ENCODE results near the gene XPO1.
"Not testable (repeated sequence)": the region's sequence is repeated elsewhere in the genome, so short reads cannot be mapped to it uniquely, and the experiment has no call there.

XPO1 gene

GRCh38 chr2:61450144-61450543 lies 88.0 kb downstream of the XPO1 start:
- no peak overlapping the region for H3K18ac ChIP-seq (ENCODE audit: low read depth in 1 of 2, low read length in 2 of 2)
- H4K91ac ChIP-seq (ENCODE audit: low read length): no peak overlapping the region
- H3K4me1 ChIP-seq (ENCODE audit: control insufficient read depth, insufficient read depth, low read depth, low read length): peaks cover 4% of the 10 kb centered on the region
- no peak overlapping the region for H2AFZ ChIP-seq (ENCODE audit: low read depth, low read length)
- H2BK5ac ChIP-seq (ENCODE audit: low read depth, low read length, poor library complexity, severe bottlenecking): no peak overlapping the region
- WGBS: 89% methylated on average over 3 of the region's 4 CpGs
- H3K9me3 ChIP-seq (ENCODE audit: control insufficient read depth, low read length): no peaks in the 10 kb centered on the region
- no peak overlapping the region for H3K14ac ChIP-seq (ENCODE audit: low read length in 2 of 2)
- no peak overlapping the region for H2AK5ac ChIP-seq (ENCODE audit: low read length, severe bottlenecking)
- H3K4ac ChIP-seq (ENCODE audit: low read depth in 1 of 2, low read length in 2 of 2): no peak overlapping the region
- no peak overlapping the region for H2BK15ac ChIP-seq (ENCODE audit: low read depth, poor library complexity, severe bottlenecking)
- H3K4me2 ChIP-seq (ENCODE audit: low read length, poor library complexity, severe bottlenecking): no peak overlapping the region
- H2BK120ac ChIP-seq (ENCODE audit: low read depth, low read length): no peak overlapping the region
- H3K79me1 ChIP-seq (replicated peaks; ENCODE audit: low read length, poor library complexity, severe bottlenecking): no peaks in the 10 kb centered on the region
- H3K27me3 ChIP-seq (ENCODE audit: control insufficient read depth in 1 of 2, insufficient read depth in 1 of 2, low read length in 2 of 2): no peaks in the 10 kb centered on the region
- no peak overlapping the region for H3K4me3 ChIP-seq (ENCODE audit: insufficient read depth in 1 of 2, low read depth in 1 of 2, low read length in 2 of 2)
- H3K9ac ChIP-seq (ENCODE audit: low read length): no peak overlapping the region
- H2BK12ac ChIP-seq (ENCODE audit: low read length in 2 of 2): no peak overlapping the region
- no peak overlapping the region for H3K23ac ChIP-seq (ENCODE audit: low read length in 2 of 2)
- H3K27ac ChIP-seq (ENCODE audit: low read length, poor library complexity, severe bottlenecking): no peak overlapping the region
- no peak overlapping the region for H4K8ac ChIP-seq (ENCODE audit: low read length)
- no peak for DNase-seq
- peaks cover 10 to 17% of the 10 kb centered on the region in 2 experiments for H3K36me3 ChIP-seq (ENCODE audit: control insufficient read depth in 1 of 2, insufficient read depth in 2 of 2, low read depth in 1 of 2, low read length in 2 of 2)

- WGBS: 89% methylated on average over 2 of the region's 2 CpGs
These were observed 89.9 kb downstream of the XPO1 start for GRCh38 chr2:61448229-61448628.

GRCh38 chr2:61446971-61447370 lies 91.2 kb downstream of the XPO1 start:
- not testable (repeated sequence) for H2BK5ac ChIP-seq (ENCODE audit: low read depth, low read length, poor library complexity, severe bottlenecking); H4K8ac ChIP-seq (ENCODE audit: low read length); H3K9me3 ChIP-seq (ENCODE audit: control insufficient read depth, low read length); H3K23ac ChIP-seq (ENCODE audit: low read length in 2 of 2); H3K4me3 ChIP-seq (ENCODE audit: insufficient read depth in 1 of 2, low read depth in 1 of 2, low read length in 2 of 2); H2BK120ac ChIP-seq (ENCODE audit: low read depth, low read length); H3K14ac ChIP-seq (ENCODE audit: low read length in 2 of 2); H2BK15ac ChIP-seq (ENCODE audit: low read depth, poor library complexity, severe bottlenecking); H2AFZ ChIP-seq (ENCODE audit: low read depth, low read length); H3K4me1 ChIP-seq (ENCODE audit: control insufficient read depth, insufficient read depth, low read depth, low read length); H3K4me2 ChIP-seq (ENCODE audit: low read length, poor library complexity, severe bottlenecking); H3K79me1 ChIP-seq (replicated peaks; ENCODE audit: low read length, poor library complexity, severe bottlenecking); H3K18ac ChIP-seq (ENCODE audit: low read depth in 1 of 2, low read length in 2 of 2); H4K91ac ChIP-seq (ENCODE audit: low read length); H3K4ac ChIP-seq (ENCODE audit: low read depth in 1 of 2, low read length in 2 of 2); H2BK12ac ChIP-seq (ENCODE audit: low read length in 2 of 2); H2AK5ac ChIP-seq (ENCODE audit: low read length, severe bottlenecking); H3K9ac ChIP-seq (ENCODE audit: low read length); H3K27ac ChIP-seq (ENCODE audit: low read length, poor library complexity, severe bottlenecking); DNase-seq; H3K27me3 ChIP-seq (ENCODE audit: control insufficient read depth in 1 of 2, insufficient read depth in 1 of 2, low read length in 2 of 2)
- WGBS: 98% methylated on average over 7 of the region's 7 CpGs
- peaks cover 13 to 23% of the 10 kb centered on the region in 2 experiments for H3K36me3 ChIP-seq (ENCODE audit: control insufficient read depth in 1 of 2, insufficient read depth in 2 of 2, low read depth in 1 of 2, low read length in 2 of 2)

More at GRCh38 chr2:61448229-61448628, 89.9 kb downstream of the XPO1 start:
- no peak overlapping the region for H2BK15ac ChIP-seq (ENCODE audit: low read depth, poor library complexity, severe bottlenecking)
- H3K4me3 ChIP-seq (ENCODE audit: insufficient read depth in 1 of 2, low read depth in 1 of 2, low read length in 2 of 2): no peak overlapping the region
- no peak overlapping the region for H3K4me2 ChIP-seq (ENCODE audit: low read length, poor library complexity, severe bottlenecking)
- H3K27me3 ChIP-seq (ENCODE audit: control insufficient read depth in 1 of 2, insufficient read depth in 1 of 2, low read length in 2 of 2): no peaks in the 10 kb centered on the region
- no peak overlapping the region for H4K91ac ChIP-seq (ENCODE audit: low read length)
- H2BK120ac ChIP-seq (ENCODE audit: low read depth, low read length): no peak overlapping the region
- H3K4me1 ChIP-seq (ENCODE audit: control insufficient read depth, insufficient read depth, low read depth, low read length): peaks cover 3% of the 10 kb centered on the region
- H3K27ac ChIP-seq (ENCODE audit: low read length, poor library complexity, severe bottlenecking): no peak overlapping the region
- H2BK12ac ChIP-seq (ENCODE audit: low read length in 2 of 2): no peak overlapping the region
- peaks cover 2% of the 10 kb centered on the region for H3K79me1 ChIP-seq (replicated peaks; ENCODE audit: low read length, poor library complexity, severe bottlenecking)
- H3K18ac ChIP-seq (ENCODE audit: low read depth in 1 of 2, low read length in 2 of 2): peak overlapping the region in 1 of 2 experiments; percentile 12
- no peak overlapping the region for H3K9ac ChIP-seq (ENCODE audit: low read length)
- no peak overlapping the region for H3K4ac ChIP-seq (ENCODE audit: low read depth in 1 of 2, low read length in 2 of 2)
- H3K23ac ChIP-seq (ENCODE audit: low read length in 2 of 2): no peak overlapping the region
- no peak overlapping the region for H2BK5ac ChIP-seq (ENCODE audit: low read depth, low read length, poor library complexity, severe bottlenecking)
- H2AFZ ChIP-seq (ENCODE audit: low read depth, low read length): no peak overlapping the region
- H3K9me3 ChIP-seq (ENCODE audit: control insufficient read depth, low read length): peaks cover 8% of the 10 kb centered on the region
- H3K36me3 ChIP-seq (ENCODE audit: control insufficient read depth in 1 of 2, insufficient read depth in 2 of 2, low read depth in 1 of 2, low read length in 2 of 2): peaks cover 13 to 23% of the 10 kb centered on the region in 2 experiments
- no peak overlapping the region for H3K14ac ChIP-seq (ENCODE audit: low read length in 2 of 2)
- H4K8ac ChIP-seq (ENCODE audit: low read length): no peak overlapping the region
- DNase-seq: no peak
- H2AK5ac ChIP-seq (ENCODE audit: low read length, severe bottlenecking): no peak overlapping the region

- H3K14ac ChIP-seq (ENCODE audit: low read length in 2 of 2): no peak overlapping the region
- H3K27ac ChIP-seq (ENCODE audit: low read length, poor library complexity, severe bottlenecking): no peak overlapping the region
- no peak overlapping the region for H2AK5ac ChIP-seq (ENCODE audit: low read length, severe bottlenecking)
- no peak overlapping the region for H2AFZ ChIP-seq (ENCODE audit: low read depth, low read length)
- WGBS: 100% methylated on average over 6 of the region's 7 CpGs
- H3K4ac ChIP-seq (ENCODE audit: low read depth in 1 of 2, low read length in 2 of 2): no peak overlapping the region
- H3K27me3 ChIP-seq (ENCODE audit: control insufficient read depth in 1 of 2, insufficient read depth in 1 of 2, low read length in 2 of 2): no peaks in the 10 kb centered on the region
- H3K4me3 ChIP-seq (ENCODE audit: insufficient read depth in 1 of 2, low read depth in 1 of 2, low read length in 2 of 2): no peak overlapping the region
- no peak overlapping the region for H2BK120ac ChIP-seq (ENCODE audit: low read depth, low read length)
- H3K18ac ChIP-seq (ENCODE audit: low read depth in 1 of 2, low read length in 2 of 2): no peak overlapping the region
- H3K4me2 ChIP-seq (ENCODE audit: low read length, poor library complexity, severe bottlenecking): no peak overlapping the region
- H2BK5ac ChIP-seq (ENCODE audit: low read depth, low read length, poor library complexity, severe bottlenecking): no peak overlapping the region
- H3K4me1 ChIP-seq (ENCODE audit: control insufficient read depth, insufficient read depth, low read depth, low read length): peaks cover 17% of the 10 kb centered on the region
- no peak overlapping the region for H4K91ac ChIP-seq (ENCODE audit: low read length)
- peaks cover 8% of the 10 kb centered on the region for H3K9me3 ChIP-seq (ENCODE audit: control insufficient read depth, low read length)
- peaks cover 13 to 21% of the 10 kb centered on the region in 2 experiments for H3K36me3 ChIP-seq (ENCODE audit: control insufficient read depth in 1 of 2, insufficient read depth in 2 of 2, low read depth in 1 of 2, low read length in 2 of 2)
- H2BK15ac ChIP-seq (ENCODE audit: low read depth, poor library complexity, severe bottlenecking): no peak overlapping the region
- no peak for DNase-seq
- no peak overlapping the region for H3K23ac ChIP-seq (ENCODE audit: low read length in 2 of 2)
- H2BK12ac ChIP-seq (ENCODE audit: low read length in 2 of 2): no peak overlapping the region
- H3K9ac ChIP-seq (ENCODE audit: low read length): no peak overlapping the region
- no peak overlapping the region for H4K8ac ChIP-seq (ENCODE audit: low read length)
- H3K79me1 ChIP-seq (replicated peaks; ENCODE audit: low read length, poor library complexity, severe bottlenecking): peaks cover 2% of the 10 kb centered on the region
These were observed 94.7 kb downstream of the XPO1 start for GRCh38 chr2:61443342-61444041.

All from mesenchymal stem cell (in vitro differentiated cells and primary cell).